GM13977 (cell line): ENCODE results near the gene IL17B.
A peak's percentile ranks its signal among the peaks of the same experiment; 100 is the strongest.

Experiments used
- DNase-seq: peaks from one replicate; pipeline ENCODE4 v3.0.0; 2012; ENCODE audit warnings: low spot score
- CTCF ChIP-seq: IDR thresholded peaks from 2 replicates; pipeline ENCODE4 v1.5.1; 2012; ENCODE audit warnings: mild to moderate bottlenecking, control low read depth; ENCODE audit not compliant: insufficient read depth; ENCODE audit errors: extremely low read depth, missing control alignments
- in situ Hi-C: fragments of 300-500 bp; cut with MboI; formaldehyde crosslinking; loops from one replicate; pipeline ENCODE4 v1.12.0; 2022; ENCODE audit warnings: low sequenced_read_pairs, low pct_unique_long_range_greater_than_20kb, mixed read lengths, inconsistent platforms; ENCODE audit not compliant: unreplicated experiment

The IL17B gene

GRCh38 chr5:149383399-149383798 is 4.3 kb upstream of the IL17B start:
- in situ Hi-C loops = no loop called here
- no peak for DNase-seq
- no peak for TF ChIP-seq CTCF

GRCh38 chr5:149382517-149383220 is 3.6 kb upstream of the IL17B start:
- in situ Hi-C loops = no loop called here
- no peak for DNase-seq
- TF ChIP-seq CTCF = no peak

GRCh38 chr5:149381986-149382338 is 2.9 kb upstream of the IL17B start:
- TF ChIP-seq CTCF = peak; percentile 98
- in situ Hi-C loops = no loop called here
- DNase-seq = peak; percentile 92

DNA sequence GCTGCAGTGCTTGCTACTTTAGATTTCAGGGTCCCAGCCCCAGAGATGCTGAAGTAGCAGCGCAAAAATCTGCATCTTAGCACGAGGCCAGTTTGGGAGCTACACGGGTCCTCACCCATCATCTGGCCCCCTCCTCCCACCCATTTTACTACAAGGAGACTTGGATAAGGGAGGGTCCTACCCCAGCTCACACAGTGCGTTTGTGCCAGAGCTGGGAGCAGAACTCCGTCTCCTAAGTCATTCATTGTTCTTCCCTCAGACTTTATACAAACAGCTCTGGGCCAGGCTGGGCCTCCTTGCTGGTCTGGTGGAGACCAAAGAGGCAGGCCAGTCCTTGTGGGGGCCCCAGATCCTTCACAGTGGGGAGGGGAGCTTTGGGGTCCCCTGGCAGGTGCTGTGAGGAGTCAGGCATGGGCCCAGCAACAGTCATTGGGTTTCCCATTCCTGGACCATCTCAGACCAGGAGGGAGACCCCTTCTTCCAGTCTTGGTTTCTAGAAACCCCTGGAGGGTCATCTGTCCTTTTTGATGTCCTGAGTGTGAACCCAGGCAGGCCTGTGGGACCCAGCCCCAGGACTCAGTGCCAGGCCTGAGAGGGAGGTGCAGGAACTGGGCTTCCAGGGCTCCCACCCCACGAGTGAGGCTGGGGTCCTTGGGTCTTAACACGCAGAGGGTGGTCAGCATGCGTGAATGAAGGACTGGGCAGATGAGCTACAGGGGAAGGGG is 2.3 kb upstream of the IL17B start:
- in situ Hi-C loops = no loop called here
- no peak for TF ChIP-seq CTCF
- no peak for DNase-seq

- TF ChIP-seq CTCF = no peak
- in situ Hi-C loops = no loop called here
- no peak for DNase-seq
Measured at GRCh38 chr5:149380466-149381121, 1.5 kb upstream of the IL17B start.

DNA sequence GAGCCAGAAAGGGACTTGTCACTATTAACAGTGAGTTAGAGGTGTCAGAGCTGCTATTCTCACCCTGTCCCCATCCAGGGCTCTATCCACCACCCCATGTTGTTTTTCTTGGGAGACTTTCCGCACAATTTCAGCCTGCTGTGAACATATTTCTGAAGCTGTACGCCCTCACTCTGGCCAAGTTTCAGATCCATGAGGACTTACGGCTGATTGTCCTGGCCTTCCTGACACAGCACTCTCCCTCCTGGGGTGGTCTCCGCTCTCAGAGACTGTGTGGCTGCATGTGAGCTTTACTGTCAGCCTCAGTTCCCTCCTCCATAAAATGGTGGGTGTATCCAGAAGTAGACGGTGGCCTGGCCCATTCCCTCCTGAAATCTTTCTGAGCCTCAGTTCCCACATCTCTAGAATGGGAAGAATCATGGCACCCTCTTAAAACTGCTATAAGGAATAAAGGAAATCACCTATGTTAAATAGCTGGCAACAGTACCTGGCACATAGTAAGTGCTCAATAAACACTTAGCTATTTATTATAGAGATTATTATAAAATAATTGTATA is 804 bp upstream of the IL17B start:
- no peak for DNase-seq
- in situ Hi-C loops = loop anchor here (10.0 kb wide), 1 partner anchor 185 kb away; no protein-coding TSS in a partner anchor
- TF ChIP-seq CTCF = no peak
